ENCODE measurements around the gene LUC7L2.

Gene LUC7L2

GRCh38 chr7:139382439-139382838 is 22.7 kb downstream of the LUC7L2 start:
- Histone ChIP-seq H3K4me2 (ENCODE audit: insufficient read depth, low read length) (no peak overlapping the region), H3K4me3 (ENCODE audit: low read depth in 1 of 2, low read length in 2 of 2) (no peak overlapping the region), H3K36me3 (ENCODE audit: insufficient read depth, low read length) (peaks cover 83% of the 10 kb centered on the region), H3K27ac (ENCODE audit: low read length) (no peak overlapping the region), H4K20me1 (ENCODE audit: insufficient read depth, low read length) (peaks cover 27% of the 10 kb centered on the region), H3K27me3 (ENCODE audit: insufficient read depth, low read length, poor library complexity) (no peaks in the 10 kb centered on the region), H2AFZ (ENCODE audit: low read depth, low read length) (no peak overlapping the region), H3K9me3 (ENCODE audit: insufficient read depth, low read length, severe bottlenecking) (no peaks in the 10 kb centered on the region), H3K9ac (ENCODE audit: low read depth, low read length) (no peak overlapping the region), H3K4me1 (ENCODE audit: insufficient read depth, low read length) (no peaks in the 10 kb centered on the region), H3K79me2 (ENCODE audit: insufficient read depth, low read length) (peaks cover 94% of the 10 kb centered on the region)
- DNase-seq (no peak), ATAC-seq (ENCODE audit: insufficient read depth, low read depth) (no peak)
- TF ChIP-seq CTCF (IDR thresholded peaks at IDR 0.05; ENCODE audit: borderline replicate concordance, extremely low read depth, low read length, poor library complexity, severe bottlenecking) (no peak), EZH2 (IDR thresholded peaks at IDR 0.05; ENCODE audit: borderline replicate concordance, low read depth, low read length, severe bottlenecking) (no peak)

GRCh38 chr7:139384611-139385010 is 24.9 kb downstream of the LUC7L2 start:
- TF ChIP-seq EZH2 (IDR thresholded peaks at IDR 0.05; ENCODE audit: borderline replicate concordance, low read depth, low read length, severe bottlenecking) (no peak), CTCF (IDR thresholded peaks at IDR 0.05; ENCODE audit: borderline replicate concordance, extremely low read depth, low read length, poor library complexity, severe bottlenecking) (no peak)
- no peak overlapping the region for H3K9ac ChIP-seq (ENCODE audit: low read depth, low read length)
- no peak overlapping the region for H3K4me2 ChIP-seq (ENCODE audit: insufficient read depth, low read length)
- no peaks in the 10 kb centered on the region for H3K27me3 ChIP-seq (ENCODE audit: insufficient read depth, low read length, poor library complexity)
- peaks cover 95% of the 10 kb centered on the region for H3K79me2 ChIP-seq (ENCODE audit: insufficient read depth, low read length)
- no peak for ATAC-seq (ENCODE audit: insufficient read depth, low read depth)
- H4K20me1 ChIP-seq (ENCODE audit: insufficient read depth, low read length) = peaks cover 36% of the 10 kb centered on the region
- no peak overlapping the region for H2AFZ ChIP-seq (ENCODE audit: low read depth, low read length)
- H3K9me3 ChIP-seq (ENCODE audit: insufficient read depth, low read length, severe bottlenecking) = no peaks in the 10 kb centered on the region
- peaks cover 85% of the 10 kb centered on the region for H3K36me3 ChIP-seq (ENCODE audit: insufficient read depth, low read length)
- H3K4me1 ChIP-seq (ENCODE audit: insufficient read depth, low read length) = no peaks in the 10 kb centered on the region
- no peak overlapping the region for H3K4me3 ChIP-seq (ENCODE audit: low read depth in 1 of 2, low read length in 2 of 2)
- DNase-seq = no peak
- H3K27ac ChIP-seq (ENCODE audit: low read length) = no peak overlapping the region

GRCh38 chr7:139387594-139387993 is 27.9 kb downstream of the LUC7L2 start:
- no peaks in the 10 kb centered on the region for H3K4me1 ChIP-seq (ENCODE audit: insufficient read depth, low read length)
- no peak for DNase-seq
- TF ChIP-seq CTCF (IDR thresholded peaks at IDR 0.05; ENCODE audit: borderline replicate concordance, extremely low read depth, low read length, poor library complexity, severe bottlenecking) (no peak), EZH2 (IDR thresholded peaks at IDR 0.05; ENCODE audit: borderline replicate concordance, low read depth, low read length, severe bottlenecking) (no peak)
- H3K27ac ChIP-seq (ENCODE audit: low read length) = no peak overlapping the region
- peaks cover 95% of the 10 kb centered on the region for H3K79me2 ChIP-seq (ENCODE audit: insufficient read depth, low read length)
- ATAC-seq (ENCODE audit: insufficient read depth, low read depth) = no peak
- no peak overlapping the region for H3K4me2 ChIP-seq (ENCODE audit: insufficient read depth, low read length)
- H3K36me3 ChIP-seq (ENCODE audit: insufficient read depth, low read length) = peaks cover 88% of the 10 kb centered on the region
- no peaks in the 10 kb centered on the region for H3K27me3 ChIP-seq (ENCODE audit: insufficient read depth, low read length, poor library complexity)
- H3K9ac ChIP-seq (ENCODE audit: low read depth, low read length) = no peak overlapping the region
- H4K20me1 ChIP-seq (ENCODE audit: insufficient read depth, low read length) = peaks cover 34% of the 10 kb centered on the region
- no peak overlapping the region for H2AFZ ChIP-seq (ENCODE audit: low read depth, low read length)
- H3K9me3 ChIP-seq (ENCODE audit: insufficient read depth, low read length, severe bottlenecking) = no peaks in the 10 kb centered on the region
- H3K4me3 ChIP-seq (ENCODE audit: low read depth in 1 of 2, low read length in 2 of 2) = no peak overlapping the region

GRCh38 chr7:139389091-139389490 is 29.4 kb downstream of the LUC7L2 start:
- H3K36me3 ChIP-seq (ENCODE audit: insufficient read depth, low read length) = peaks cover 93% of the 10 kb centered on the region
- DNase-seq = no peak

More at GRCh38 chr7:139389091-139389490, 29.4 kb downstream of the LUC7L2 start:
- Histone ChIP-seq H3K4me1 (ENCODE audit: insufficient read depth, low read length) (no peaks in the 10 kb centered on the region), H3K4me2 (ENCODE audit: insufficient read depth, low read length) (no peak overlapping the region), H3K9ac (ENCODE audit: low read depth, low read length) (no peak overlapping the region), H3K27me3 (ENCODE audit: insufficient read depth, low read length, poor library complexity) (no peaks in the 10 kb centered on the region), H3K79me2 (ENCODE audit: insufficient read depth, low read length) (peaks cover 99% of the 10 kb centered on the region), H4K20me1 (ENCODE audit: insufficient read depth, low read length) (peaks cover 46% of the 10 kb centered on the region), H3K27ac (ENCODE audit: low read length) (no peak overlapping the region), H2AFZ (ENCODE audit: low read depth, low read length) (no peak overlapping the region), H3K9me3 (ENCODE audit: insufficient read depth, low read length, severe bottlenecking) (no peaks in the 10 kb centered on the region), H3K4me3 (ENCODE audit: low read depth in 1 of 2, low read length in 2 of 2) (no peak overlapping the region)
- TF ChIP-seq EZH2 (IDR thresholded peaks at IDR 0.05; ENCODE audit: borderline replicate concordance, low read depth, low read length, severe bottlenecking) = no peak
- no peak for TF ChIP-seq CTCF (IDR thresholded peaks at IDR 0.05; ENCODE audit: borderline replicate concordance, extremely low read depth, low read length, poor library complexity, severe bottlenecking)
- no peak for ATAC-seq (ENCODE audit: insufficient read depth, low read depth)

Measured in DND-41 (cell line).